GM21576 (cell line): Measurements from ENCODE around the gene C1QTNF9.
"Not testable (repeated sequence)": the region's sequence is repeated elsewhere in the genome, so short reads cannot be mapped to it uniquely, and the experiment has no call there.

ENCODE experiments used
- ATAC-seq: cut with Tn5 transposase; IDR thresholded peaks from one replicate; pipeline ENCODE4 v1.9.1; 2021; ENCODE audit warnings: mild to moderate bottlenecking, moderate library complexity; ENCODE audit not compliant: unreplicated experiment

C1QTNF9 gene

GRCh38 chr13:24359252-24359651 is 49.9 kb downstream of the C1QTNF9 start:
- not testable (repeated sequence) for ATAC-seq

- no peak for ATAC-seq
Observed at GRCh38 chr13:24360106-24360505, 50.7 kb downstream of the C1QTNF9 start.

- no peak for ATAC-seq
Observed at GRCh38 chr13:24361113-24361512, 51.7 kb downstream of the C1QTNF9 start.

- ATAC-seq = no peak
Observed at GRCh38 chr13:24361852-24362366, 52.5 kb downstream of the C1QTNF9 start.

GRCh38 chr13:24362435-24362952 is 53.1 kb downstream of the C1QTNF9 start:
- no peak for ATAC-seq

- ATAC-seq = no peak
Observed at GRCh38 chr13:24365191-24365590, 55.8 kb downstream of the C1QTNF9 start.

GRCh38 chr13:24366315-24366714 is 56.9 kb downstream of the C1QTNF9 start:
- ATAC-seq = not testable (repeated sequence)

- not testable (repeated sequence) for ATAC-seq
Observed at GRCh38 chr13:24371273-24371672, 61.9 kb downstream of the C1QTNF9 start.
